Smooth muscle cell (in vitro differentiated cells): Measurements from ENCODE around the gene PDLIM7. TPM values are rescaled to one million over a fixed set of nuclear protein-coding genes. Genes with fewer than 3 reads are reported as not detected.
A peak's percentile ranks its signal among the peaks of the same experiment; 100 is the strongest.

Experiments used
- DNase-seq: peaks from one replicate; lab custom pipeline; 2025; ENCODE audit not compliant: unreplicated experiment; lab: John Stamatoyannopoulos, UW
- H2AFZ ChIP-seq: fragments of 200-600 bp; sonication (generic); 2 replicates; pipeline ENCODE4 v1.6.0; 2016; ENCODE audit warnings: antibody characterized with exemption, low read depth, mild to moderate bottlenecking
- H3F3A ChIP-seq: fragments of 200-600 bp; sonication (generic); 2 replicates; pipeline ENCODE4 v1.6.0; 2017; ENCODE audit warnings: antibody characterized with exemption, low read depth
- H3K27ac ChIP-seq: fragments of 200-600 bp; sonication (generic); 2 replicates; pipeline ENCODE4 v1.5.1; 2016; ENCODE audit warnings: low read depth, mild to moderate bottlenecking
- H3K27me3 ChIP-seq: fragments of 200-600 bp; sonication (generic); 2 replicates; pipeline ENCODE4 v1.6.1; 2016; ENCODE audit warnings: low read depth, mild to moderate bottlenecking
- H3K36me3 ChIP-seq: fragments of 200-600 bp; sonication (generic); 2 replicates; pipeline ENCODE4 v1.5.1; 2016; ENCODE audit warnings: low read depth
- H3K4me1 ChIP-seq: fragments of 200-600 bp; sonication (generic); 2 replicates; pipeline ENCODE4 v1.5.1; 2016; ENCODE audit warnings: low read depth
- H3K4me2 ChIP-seq: fragments of 200-600 bp; sonication (generic); 2 replicates; pipeline ENCODE4 v1.6.0; 2016; ENCODE audit warnings: mild to moderate bottlenecking
- H3K4me3 ChIP-seq: fragments of 200-600 bp; sonication (generic); 2 replicates; pipeline ENCODE4 v1.5.1; 2016; ENCODE audit warnings: mild to moderate bottlenecking
- H3K79me2 ChIP-seq: fragments of 200-600 bp; sonication (generic); 2 replicates; pipeline ENCODE4 v1.6.0; 2016; ENCODE audit warnings: low read depth, mild to moderate bottlenecking
- H3K9ac ChIP-seq: fragments of 200-600 bp; sonication (generic); 2 replicates; pipeline ENCODE4 v1.6.0; 2016; ENCODE audit warnings: low read depth
- H3K9me3 ChIP-seq: fragments of 200-600 bp; sonication (generic); replicated peaks from 2 replicates; pipeline ENCODE4 v1.5.1; 2016; ENCODE audit warnings: low read depth
- H4K20me1 ChIP-seq: fragments of 200-600 bp; sonication (generic); 2 replicates; pipeline ENCODE4 v1.6.0; 2016; ENCODE audit warnings: low read depth
- WGBS: methylation state at CpG from one replicate; pipeline ENCODE4 v1.1.7; 2016; ENCODE audit warnings: low lambda C conversion rate; 5-methylcytosine and 5-hydroxymethylcytosine counted together
- polyA plus RNA-seq: library from polyadenylated mRNA; unstranded; fragments of >200 nt; fragmentation: Nextera tagmentation; extraction: Ambion mirVana; gene quantifications from 2 replicates; pipeline ENCODE4 v1.2.1, GENCODE V29; 2016
- total RNA-seq: library from RNA; depleted of rRNA; stranded (reverse); fragments of >200 nt; gene quantifications from 2 replicates; pipeline ENCODE4 v1.2.3, GENCODE V29; 2014
- TF ChIP-seq, protein P1 (sequence below): fragments of 200-600 bp; sonication (generic); IDR thresholded peaks from 2 replicates; pipeline ENCODE4 v1.5.1; 2017; ENCODE audit warnings: borderline replicate concordance, mild to moderate bottlenecking, antibody characterized with exemption; ENCODE audit not compliant: insufficient read depth, poor library complexity, severe bottlenecking

Gene PDLIM7
- total and polyA plus RNA-seq, 2 experiments from 2014 or later, result 235 to 511 TPM

DNA sequence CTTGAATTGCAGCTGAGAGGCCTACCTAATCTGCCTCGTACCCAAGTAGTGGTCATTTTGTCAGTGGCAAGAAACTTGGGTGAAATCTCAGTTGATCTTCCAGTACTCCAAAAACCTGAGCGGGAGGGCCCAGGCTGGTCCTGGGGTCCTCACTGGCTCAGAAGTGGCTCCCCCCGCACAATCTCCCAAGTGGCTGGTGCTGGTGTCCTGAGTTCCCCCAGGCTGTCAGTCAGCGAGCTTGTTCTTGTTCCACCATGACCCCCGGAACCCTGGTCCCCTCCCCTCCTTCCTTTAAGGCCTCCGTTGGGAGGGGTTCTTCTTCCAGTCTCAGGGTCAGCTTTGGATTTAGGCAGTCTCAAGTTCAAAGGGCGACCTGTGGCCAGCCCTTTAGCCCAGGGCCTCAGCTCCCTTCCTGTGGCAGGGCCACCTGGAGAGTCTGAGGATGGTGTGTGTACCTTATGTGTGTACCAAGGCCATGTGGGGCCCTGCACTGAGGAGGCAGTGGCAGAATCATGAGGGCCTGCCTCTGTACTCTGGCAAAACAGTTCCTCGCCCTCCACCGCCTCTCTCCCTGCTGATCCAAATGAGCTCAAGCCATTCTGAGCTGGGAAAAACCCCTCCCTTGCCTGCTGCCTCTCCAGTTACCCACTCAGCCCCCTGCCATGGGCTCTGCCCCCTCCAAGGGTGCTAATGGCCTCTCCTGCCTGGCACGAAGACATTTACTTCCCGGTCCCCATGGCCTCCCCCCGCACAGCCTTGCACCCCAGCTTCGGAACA lies 19.5 kb downstream of the PDLIM7 start:
- peak overlapping the region; percentile 11 for H3K27ac ChIP-seq
- peaks cover 47% of the 10 kb centered on the region for H3F3A ChIP-seq
- H3K9ac ChIP-seq, result no peak overlapping the region
- H2AFZ ChIP-seq, result no peak overlapping the region
- no peak overlapping the region for H3K4me2 ChIP-seq
- peaks cover 4% of the 10 kb centered on the region for H3K4me1 ChIP-seq
- H3K4me3 ChIP-seq, result no peak overlapping the region
- peaks cover 1% of the 10 kb centered on the region for H3K79me2 ChIP-seq
- peaks cover 43% of the 10 kb centered on the region for H4K20me1 ChIP-seq
- 96% methylated on average over 13 of the region's 13 CpGs for WGBS
- no peaks in the 10 kb centered on the region for H3K9me3 ChIP-seq
- TF ChIP-seq, protein P1, sequence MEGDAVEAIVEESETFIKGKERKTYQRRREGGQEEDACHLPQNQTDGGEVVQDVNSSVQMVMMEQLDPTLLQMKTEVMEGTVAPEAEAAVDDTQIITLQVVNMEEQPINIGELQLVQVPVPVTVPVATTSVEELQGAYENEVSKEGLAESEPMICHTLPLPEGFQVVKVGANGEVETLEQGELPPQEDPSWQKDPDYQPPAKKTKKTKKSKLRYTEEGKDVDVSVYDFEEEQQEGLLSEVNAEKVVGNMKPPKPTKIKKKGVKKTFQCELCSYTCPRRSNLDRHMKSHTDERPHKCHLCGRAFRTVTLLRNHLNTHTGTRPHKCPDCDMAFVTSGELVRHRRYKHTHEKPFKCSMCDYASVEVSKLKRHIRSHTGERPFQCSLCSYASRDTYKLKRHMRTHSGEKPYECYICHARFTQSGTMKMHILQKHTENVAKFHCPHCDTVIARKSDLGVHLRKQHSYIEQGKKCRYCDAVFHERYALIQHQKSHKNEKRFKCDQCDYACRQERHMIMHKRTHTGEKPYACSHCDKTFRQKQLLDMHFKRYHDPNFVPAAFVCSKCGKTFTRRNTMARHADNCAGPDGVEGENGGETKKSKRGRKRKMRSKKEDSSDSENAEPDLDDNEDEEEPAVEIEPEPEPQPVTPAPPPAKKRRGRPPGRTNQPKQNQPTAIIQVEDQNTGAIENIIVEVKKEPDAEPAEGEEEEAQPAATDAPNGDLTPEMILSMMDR, result no peak
- no peak for DNase-seq
- no peaks in the 10 kb centered on the region for H3K27me3 ChIP-seq
- H3K36me3 ChIP-seq, result no peaks in the 10 kb centered on the region

GRCh38 chr5:177476531-177477233 lies 20.7 kb downstream of the PDLIM7 start:
- H4K20me1 ChIP-seq, result peaks cover 43% of the 10 kb centered on the region
- no peak for DNase-seq
- peaks cover 46% of the 10 kb centered on the region for H3F3A ChIP-seq
- H3K79me2 ChIP-seq, result peaks cover 13% of the 10 kb centered on the region
- no peak overlapping the region for H3K4me2 ChIP-seq
- no peaks in the 10 kb centered on the region for H3K9me3 ChIP-seq
- 85% methylated on average over 18 of the region's 18 CpGs for WGBS
- H3K36me3 ChIP-seq, result no peaks in the 10 kb centered on the region
- H3K27ac ChIP-seq, result no peak overlapping the region
- no peak overlapping the region for H2AFZ ChIP-seq
- TF ChIP-seq, protein P1, result no peak
- H3K4me1 ChIP-seq, result peaks cover 12% of the 10 kb centered on the region
- H3K4me3 ChIP-seq, result no peak overlapping the region
- no peaks in the 10 kb centered on the region for H3K27me3 ChIP-seq
- H3K9ac ChIP-seq, result no peak overlapping the region

DNA sequence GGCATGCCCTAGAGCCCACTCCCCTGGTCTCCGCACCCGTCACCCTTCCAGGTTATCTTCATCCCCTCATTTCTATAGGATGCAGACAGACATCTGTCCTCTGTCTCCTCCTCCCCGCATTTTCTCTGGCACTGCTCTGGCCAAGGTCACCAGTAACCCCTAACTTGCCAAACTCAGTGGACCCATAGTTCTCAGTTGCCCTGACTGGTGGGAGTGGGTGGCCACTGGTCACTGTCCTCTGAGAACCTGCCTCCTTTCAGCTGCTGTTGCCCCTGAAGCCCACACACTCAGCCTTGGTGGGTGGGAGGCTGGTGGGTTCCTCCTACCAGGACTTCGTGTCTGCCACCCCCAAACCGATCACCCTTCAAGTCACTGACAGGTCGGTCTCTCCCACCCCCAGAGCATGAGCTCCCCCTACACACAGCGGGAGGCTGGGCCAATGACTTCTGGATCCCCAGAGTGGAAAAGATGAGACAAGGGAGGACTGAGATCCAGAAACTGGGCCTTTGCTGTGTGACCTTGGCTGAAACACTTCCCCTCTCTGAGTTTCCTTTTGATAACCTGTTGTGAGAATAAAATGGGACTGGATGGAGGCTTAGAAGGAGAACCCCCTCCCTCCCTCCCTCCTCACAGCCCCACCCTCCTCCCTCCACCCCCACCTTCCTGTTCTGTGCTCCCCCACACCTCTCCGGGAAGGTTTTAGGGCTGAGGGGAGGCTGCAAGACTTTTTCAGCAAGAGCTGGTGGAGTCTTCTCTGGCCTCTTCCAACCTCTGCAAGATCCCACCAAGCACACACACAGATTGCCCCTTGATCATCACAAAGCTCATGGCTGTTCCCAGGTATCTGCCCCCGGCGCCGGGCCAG lies 21.6 kb downstream of the PDLIM7 start:
- Histone ChIP-seq H3K79me2 (peaks cover 22% of the 10 kb centered on the region), H3K36me3 (no peaks in the 10 kb centered on the region), H3K9me3 (no peaks in the 10 kb centered on the region), H3K27me3 (no peaks in the 10 kb centered on the region), H3K4me3 (no peak overlapping the region), H4K20me1 (peaks cover 43% of the 10 kb centered on the region), H3K27ac (no peak overlapping the region), H3K4me1 (peaks cover 20% of the 10 kb centered on the region), H3F3A (peaks cover 41% of the 10 kb centered on the region), H3K9ac (no peak overlapping the region), H3K4me2 (no peak overlapping the region), H2AFZ (no peak overlapping the region)
- 74% methylated on average over 11 of the region's 11 CpGs for WGBS
- DNase-seq, result no peak
- TF ChIP-seq, protein P1, result no peak
